Neural progenitor cell (in vitro differentiated cells): ENCODE data around the gene PRKX. TPM values are rescaled to one million over a fixed set of nuclear protein-coding genes. Genes with fewer than 3 reads are reported as not detected.

Experiments used
- DNase-seq: peaks from one replicate; pipeline ENCODE4 v3.0.0-alpha.2; 2016; ENCODE audit warnings: low spot score
- H2AFZ ChIP-seq: fragments of 200-600 bp; sonication (generic); replicated peaks from 2 replicates; pipeline ENCODE4 v1.6.1; 2016; ENCODE audit warnings: antibody characterized with exemption
- H3F3A ChIP-seq: fragments of 200-600 bp; sonication (generic); 2 replicates; pipeline ENCODE4 v1.6.1; 2016; ENCODE audit warnings: antibody characterized with exemption, low read depth
- H3K27ac ChIP-seq: fragments of 200-600 bp; sonication (generic); 2 replicates; pipeline ENCODE4 v1.5.1; 2016; ENCODE audit warnings: mild to moderate bottlenecking
- H3K27me3 ChIP-seq: fragments of 200-600 bp; sonication (generic); 2 replicates; pipeline ENCODE4 v1.6.1; 2016; ENCODE audit warnings: mild to moderate bottlenecking, moderate library complexity
- H3K36me3 ChIP-seq: fragments of 200-600 bp; sonication (generic); 2 replicates; pipeline ENCODE4 v1.5.1; 2016
- H3K4me1 ChIP-seq: fragments of 200-600 bp; sonication (generic); 2 replicates; pipeline ENCODE4 v1.6.1; 2016; ENCODE audit warnings: mixed run types
- H3K4me2 ChIP-seq: fragments of 200-600 bp; sonication (generic); 2 replicates; pipeline ENCODE4 v1.6.1; 2016
- H3K4me3 ChIP-seq: fragments of 200-600 bp; sonication (generic); 2 replicates; pipeline ENCODE4 v1.5.1; 2016
- H3K79me2 ChIP-seq: fragments of 200-600 bp; sonication (generic); 2 replicates; pipeline ENCODE4 v1.6.1; 2016; ENCODE audit warnings: low read depth
- H3K9ac ChIP-seq: fragments of 200-600 bp; sonication (generic); 2 replicates; pipeline ENCODE4 v1.6.1; 2016
- H3K9me3 ChIP-seq: fragments of 200-600 bp; sonication (generic); 2 replicates; pipeline ENCODE4 v1.5.1; 2016; ENCODE audit warnings: low read depth
- H4K20me1 ChIP-seq: fragments of 200-600 bp; sonication (generic); 2 replicates; pipeline ENCODE4 v1.6.1; 2016; ENCODE audit warnings: low read depth
- H3K27ac Mint-ChIP-seq: 3 replicates; pipeline ENCODE4 v1.8.0; 2021; ENCODE audit warnings: mixed read lengths
- H3K27me3 Mint-ChIP-seq: 2 replicates; pipeline ENCODE4 v1.8.0; 2022; ENCODE audit warnings: low read depth, mild to moderate bottlenecking, inconsistent platforms, moderate library complexity, mixed read lengths; ENCODE audit not compliant: insufficient read depth
- H3K36me3 Mint-ChIP-seq: 3 replicates; pipeline ENCODE4 v1.8.0; 2021; ENCODE audit warnings: mixed read lengths
- H3K4me1 Mint-ChIP-seq: 3 replicates; pipeline ENCODE4 v1.8.0; 2021; ENCODE audit warnings: mixed read lengths
- H3K4me3 Mint-ChIP-seq: 3 replicates; pipeline ENCODE4 v1.8.0; 2021; ENCODE audit warnings: mild to moderate bottlenecking, moderate library complexity, mixed read lengths
- H3K9me3 Mint-ChIP-seq: 3 replicates; pipeline ENCODE4 v1.8.0; 2020; ENCODE audit warnings: mixed read lengths
- EZH2 ChIP-seq: fragments of 200-600 bp; sonication (generic); IDR thresholded peaks from 2 replicates; pipeline ENCODE4 v1.6.1; 2017; ENCODE audit warnings: antibody characterized with exemption, mild to moderate bottlenecking, moderate library complexity
- EZH2phosphoT487 ChIP-seq: fragments of 200-600 bp; sonication (generic); IDR thresholded peaks from 2 replicates; pipeline ENCODE4 v1.6.1; 2017; ENCODE audit warnings: antibody characterized with exemption
- total RNA-seq: library from RNA; depleted of rRNA; stranded (reverse); fragments of >200 nt; gene quantifications from 2 replicates; pipeline ENCODE4 v1.2.3, GENCODE V29; 2015; ENCODE audit warnings: low replicate concordance
- TF ChIP-seq, protein P1 (sequence below): fragments of 200-600 bp; sonication (generic); IDR thresholded peaks from 2 replicates; pipeline ENCODE4 v1.5.1; 2017; ENCODE audit warnings: antibody characterized with exemption, mild to moderate bottlenecking

Gene PRKX
- total RNA-seq, 1 donor from 2014 or later, result 14.6 TPM

- Histone ChIP-seq H3K79me2 (no peaks in the 10 kb centered on the region), H3K4me2 (no peak overlapping the region), H3K4me3 (no peak overlapping the region), H3K4me1 (peaks cover 4% of the 10 kb centered on the region), H3K27me3 (no peaks in the 10 kb centered on the region), H3K9me3 (no peaks in the 10 kb centered on the region), H3K36me3 (no peaks in the 10 kb centered on the region), H3K27ac (no peak overlapping the region), H4K20me1 (no peaks in the 10 kb centered on the region), H2AFZ (no peak overlapping the region), H3K9ac (no peak overlapping the region), H3F3A (peaks cover 2% of the 10 kb centered on the region)
- H3K4me1 Mint-ChIP-seq, result peaks cover 17% of the 10 kb centered on the region
- peaks cover 2% of the 10 kb centered on the region for H3K27me3 Mint-ChIP-seq
- no peak for DNase-seq
- no peaks in the 10 kb centered on the region for H3K9me3 Mint-ChIP-seq
- H3K27ac Mint-ChIP-seq, result no peak overlapping the region
- no peak overlapping the region for H3K4me3 Mint-ChIP-seq
- TF ChIP-seq, protein P1, sequence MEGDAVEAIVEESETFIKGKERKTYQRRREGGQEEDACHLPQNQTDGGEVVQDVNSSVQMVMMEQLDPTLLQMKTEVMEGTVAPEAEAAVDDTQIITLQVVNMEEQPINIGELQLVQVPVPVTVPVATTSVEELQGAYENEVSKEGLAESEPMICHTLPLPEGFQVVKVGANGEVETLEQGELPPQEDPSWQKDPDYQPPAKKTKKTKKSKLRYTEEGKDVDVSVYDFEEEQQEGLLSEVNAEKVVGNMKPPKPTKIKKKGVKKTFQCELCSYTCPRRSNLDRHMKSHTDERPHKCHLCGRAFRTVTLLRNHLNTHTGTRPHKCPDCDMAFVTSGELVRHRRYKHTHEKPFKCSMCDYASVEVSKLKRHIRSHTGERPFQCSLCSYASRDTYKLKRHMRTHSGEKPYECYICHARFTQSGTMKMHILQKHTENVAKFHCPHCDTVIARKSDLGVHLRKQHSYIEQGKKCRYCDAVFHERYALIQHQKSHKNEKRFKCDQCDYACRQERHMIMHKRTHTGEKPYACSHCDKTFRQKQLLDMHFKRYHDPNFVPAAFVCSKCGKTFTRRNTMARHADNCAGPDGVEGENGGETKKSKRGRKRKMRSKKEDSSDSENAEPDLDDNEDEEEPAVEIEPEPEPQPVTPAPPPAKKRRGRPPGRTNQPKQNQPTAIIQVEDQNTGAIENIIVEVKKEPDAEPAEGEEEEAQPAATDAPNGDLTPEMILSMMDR, result no peak
- TF ChIP-seq EZH2, result no peak
- no peak for TF ChIP-seq EZH2phosphoT487
- peaks cover 24% of the 10 kb centered on the region for H3K36me3 Mint-ChIP-seq
Measured at GRCh38 chrX:3659761-3660160, 53.7 kb downstream of the PRKX start.

DNA sequence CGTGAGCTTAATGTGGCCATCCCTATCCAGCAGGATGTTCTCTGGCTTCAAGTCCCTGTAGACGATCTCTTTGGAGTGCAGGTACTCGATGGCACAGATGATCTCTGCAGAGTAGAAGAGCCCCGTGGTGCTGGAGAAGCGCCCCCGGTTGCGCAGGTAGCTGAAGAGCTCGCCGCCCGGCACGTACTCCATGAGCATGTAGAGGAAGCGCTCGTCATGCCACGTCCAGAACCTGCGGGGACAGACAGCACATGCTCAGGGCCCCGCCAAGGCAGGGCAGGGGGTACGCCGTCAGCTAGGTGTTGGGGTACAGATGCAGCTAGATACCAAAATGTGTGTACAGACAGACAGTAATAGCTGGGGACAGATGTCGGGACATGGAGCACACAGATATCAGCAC lies 58.3 kb downstream of the PRKX start:
- Histone ChIP-seq H3K79me2 (no peaks in the 10 kb centered on the region), H3F3A (peaks cover 3% of the 10 kb centered on the region), H2AFZ (no peak overlapping the region), H3K27me3 (no peaks in the 10 kb centered on the region), H3K4me3 (no peak overlapping the region), H3K4me2 (no peak overlapping the region), H3K4me1 (no peaks in the 10 kb centered on the region), H3K9ac (no peak overlapping the region), H3K36me3 (no peaks in the 10 kb centered on the region), H4K20me1 (no peaks in the 10 kb centered on the region), H3K27ac (no peak overlapping the region), H3K9me3 (no peaks in the 10 kb centered on the region)
- Mint-ChIP-seq H3K9me3 (no peaks in the 10 kb centered on the region), H3K4me3 (no peak overlapping the region), H3K36me3 (peaks cover 20% of the 10 kb centered on the region), H3K27me3 (peaks cover 2% of the 10 kb centered on the region), H3K4me1 (peaks cover 8% of the 10 kb centered on the region), H3K27ac (no peak overlapping the region)
- TF ChIP-seq, protein P1, result no peak
- TF ChIP-seq EZH2 (no peak), EZH2phosphoT487 (no peak)
- DNase-seq, result no peak

DNA sequence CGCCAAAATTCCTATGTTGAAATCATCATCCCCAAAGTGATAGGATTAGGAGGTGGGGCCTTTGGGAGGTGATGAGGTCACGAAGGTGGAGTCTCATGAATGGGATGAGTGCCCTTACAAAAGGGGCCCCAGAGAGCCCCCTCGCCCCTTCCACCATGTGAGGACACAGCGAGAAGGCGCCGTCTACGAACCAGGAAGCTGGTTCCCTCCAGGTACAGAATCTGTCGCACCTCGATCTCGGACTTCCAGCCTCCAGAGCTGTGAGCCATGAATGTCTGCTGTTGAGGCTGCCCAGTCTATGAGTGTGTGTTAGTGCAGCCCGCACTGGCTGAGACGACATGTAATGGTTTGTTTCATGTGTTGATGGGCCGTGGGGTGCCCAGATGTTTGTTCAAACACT lies 60.3 kb downstream of the PRKX start:
- no peak overlapping the region for H3K4me3 Mint-ChIP-seq
- no peaks in the 10 kb centered on the region for H4K20me1 ChIP-seq
- no peaks in the 10 kb centered on the region for H3K27me3 ChIP-seq
- no peaks in the 10 kb centered on the region for H3K36me3 ChIP-seq
- H3K9me3 ChIP-seq, result no peaks in the 10 kb centered on the region
- H3K79me2 ChIP-seq, result no peaks in the 10 kb centered on the region
- H3K4me3 ChIP-seq, result no peak overlapping the region
- H2AFZ ChIP-seq, result no peak overlapping the region
- DNase-seq, result no peak
- no peak overlapping the region for H3K27ac ChIP-seq
- peaks cover 13% of the 10 kb centered on the region for H3K36me3 Mint-ChIP-seq
- no peaks in the 10 kb centered on the region for H3K4me1 Mint-ChIP-seq
- no peak overlapping the region for H3K4me2 ChIP-seq
- no peak overlapping the region for H3K9ac ChIP-seq
- no peaks in the 10 kb centered on the region for H3K9me3 Mint-ChIP-seq
- TF ChIP-seq EZH2 (no peak), EZH2phosphoT487 (no peak)
- TF ChIP-seq, protein P1, result no peak
- H3K27me3 Mint-ChIP-seq, result peaks cover 2% of the 10 kb centered on the region
- H3K4me1 ChIP-seq, result no peaks in the 10 kb centered on the region
- no peak overlapping the region for H3K27ac Mint-ChIP-seq
- peaks cover 3% of the 10 kb centered on the region for H3F3A ChIP-seq
